HG03066 (cell line): ENCODE measurements around the gene NFX1.

Experiments
- ATAC-seq: cut with Tn5 transposase; IDR thresholded peaks from one replicate; pipeline ENCODE4 v1.9.1; 2021; ENCODE audit warnings: low read depth; ENCODE audit not compliant: unreplicated experiment

Gene NFX1

DNA sequence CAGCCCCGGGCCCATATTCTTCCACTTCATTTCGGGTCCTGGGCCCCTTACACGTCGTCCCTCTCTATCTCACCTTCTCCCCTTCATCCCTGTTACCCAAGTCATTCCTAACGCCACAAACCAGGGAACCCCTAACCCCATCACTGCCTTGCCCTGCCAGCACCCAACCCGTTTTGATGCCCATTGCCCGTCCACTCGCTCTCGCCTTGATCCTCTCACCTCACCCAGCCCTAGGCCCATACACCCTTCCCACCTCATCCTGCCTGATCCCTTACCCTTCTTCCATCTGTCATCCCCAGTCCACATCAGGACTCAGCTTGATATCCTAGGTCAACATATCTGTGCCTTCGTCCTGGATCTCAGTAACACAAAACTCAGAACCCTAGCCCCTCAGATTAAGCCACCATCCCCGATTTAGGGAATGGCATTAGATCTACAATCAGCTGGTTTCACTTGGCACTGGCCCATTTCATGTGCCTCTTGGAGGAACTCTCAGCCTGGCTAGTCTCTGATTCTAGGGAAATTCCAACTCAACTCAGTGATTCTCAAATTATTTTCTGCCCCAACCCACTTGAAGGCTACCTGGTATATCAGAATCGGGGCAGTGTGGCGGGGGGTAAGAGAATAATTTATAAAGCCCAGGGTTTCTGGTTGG, 25.0 kb upstream of the NFX1 start:
- ATAC-seq = no peak

DNA sequence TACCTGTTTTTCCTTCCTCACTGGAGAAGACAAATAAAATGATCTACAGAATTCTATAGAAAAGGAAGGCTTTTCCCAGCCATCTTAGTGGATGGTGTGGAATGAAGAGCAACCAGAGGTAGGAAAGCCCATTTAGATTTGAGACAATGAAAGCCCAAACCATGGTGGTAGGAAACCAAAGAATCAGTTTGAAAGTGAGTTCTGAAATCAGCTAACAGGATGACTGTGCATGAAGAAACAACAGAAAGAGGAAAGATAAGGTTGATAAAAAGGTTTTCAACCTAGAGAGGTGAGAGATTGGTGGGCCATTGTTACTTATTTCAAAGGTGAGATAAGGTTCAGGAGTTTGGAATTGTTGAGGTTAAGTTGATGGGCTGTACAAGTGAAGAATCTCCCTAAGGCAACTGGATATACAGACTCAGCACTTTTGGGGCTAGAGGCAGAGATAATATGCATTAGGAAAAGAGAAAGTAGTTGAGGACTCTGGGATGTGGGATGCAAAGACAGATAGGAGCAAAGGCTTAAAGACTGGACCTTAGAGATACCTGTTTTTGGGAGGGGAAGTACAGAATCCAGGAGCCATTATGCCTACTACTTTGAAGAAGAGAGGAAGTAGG, 23.1 kb upstream of the NFX1 start:
- no peak for ATAC-seq

DNA sequence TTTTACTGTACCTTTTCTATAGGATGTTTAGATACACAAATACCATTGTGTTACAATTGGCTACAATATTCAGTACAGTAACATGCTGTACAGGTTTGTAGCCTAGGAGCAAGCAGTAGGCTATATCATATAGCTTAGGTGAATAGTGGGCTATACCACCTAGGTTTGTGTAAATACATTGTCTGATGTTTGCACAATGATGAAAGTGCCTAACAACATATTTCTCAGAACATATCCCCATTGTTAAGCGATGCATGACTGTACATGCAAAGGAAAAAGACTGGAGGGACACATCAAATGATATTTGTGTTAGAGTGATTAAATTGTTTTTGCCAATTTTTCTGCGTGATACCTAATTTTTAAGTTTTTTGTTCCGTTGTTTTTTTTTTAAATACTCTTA, 20.2 kb upstream of the NFX1 start:
- no peak for ATAC-seq

- no peak for ATAC-seq
These were observed 18.3 kb upstream of the NFX1 start for GRCh38 chr9:33272061-33272460.

GRCh38 chr9:33273266-33273971, 16.9 kb upstream of the NFX1 start:
- ATAC-seq = no peak

DNA sequence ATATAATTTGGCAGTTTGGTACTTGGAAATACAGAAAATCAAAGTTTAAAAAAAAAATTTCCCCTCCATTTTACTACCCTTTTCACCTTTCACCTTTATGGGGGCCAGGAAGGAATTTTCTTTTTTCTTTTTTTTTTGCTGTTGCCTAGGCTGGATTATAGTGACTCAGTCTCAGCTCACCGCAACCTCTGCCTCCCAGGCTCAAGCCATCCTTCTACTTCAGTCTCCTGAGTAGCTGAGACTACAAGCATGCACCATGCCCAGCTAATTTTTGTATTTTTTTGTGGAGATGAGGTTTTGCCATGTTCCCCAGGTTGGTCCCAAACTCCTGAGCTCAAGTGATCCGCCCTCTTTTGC, 16.4 kb upstream of the NFX1 start:
- ATAC-seq = no peak

GRCh38 chr9:33277484-33277883, 12.8 kb upstream of the NFX1 start:
- ATAC-seq = no peak

DNA sequence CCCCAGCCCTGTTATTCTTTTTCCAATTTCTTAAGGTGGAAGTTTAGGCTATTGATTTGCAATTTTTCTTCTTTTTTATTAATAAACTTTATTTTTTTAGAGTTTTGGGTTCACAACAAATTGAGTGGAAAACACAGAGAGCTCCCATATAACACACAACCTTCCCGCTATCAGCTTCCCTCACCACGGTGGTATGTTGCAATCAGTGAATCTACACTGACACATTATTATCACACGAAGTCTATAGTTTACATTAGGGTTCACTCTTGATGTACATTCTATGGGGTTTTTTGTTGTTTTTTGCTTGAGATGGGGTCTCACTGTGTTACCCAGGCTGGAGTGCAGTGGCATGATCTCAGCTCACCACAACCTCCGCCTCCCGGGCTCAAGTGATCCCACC, 4.8 kb upstream of the NFX1 start:
- ATAC-seq = no peak

DNA sequence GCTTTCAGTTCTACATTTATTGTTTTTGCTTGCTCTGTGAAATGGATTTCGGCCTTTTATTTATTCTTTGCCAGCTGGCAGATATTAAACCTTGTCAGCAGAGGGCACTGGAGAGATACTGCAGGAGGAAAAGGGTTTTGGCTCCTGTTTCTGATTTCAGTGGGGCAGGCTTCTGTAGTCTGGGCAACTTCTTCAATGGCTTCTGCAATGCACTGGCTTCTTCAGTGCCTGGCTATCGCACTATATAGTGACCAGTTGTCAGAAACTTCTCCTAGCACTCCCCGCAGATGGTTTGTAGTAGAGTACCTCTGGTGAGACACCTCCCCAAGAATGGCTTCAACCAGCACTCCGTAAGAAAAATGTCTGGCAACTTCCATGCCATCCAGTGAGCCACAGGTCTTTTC, 3.2 kb upstream of the NFX1 start:
- no peak for ATAC-seq

- no peak for ATAC-seq
These were observed 2.1 kb upstream of the NFX1 start for GRCh38 chr9:33288235-33288634.

DNA sequence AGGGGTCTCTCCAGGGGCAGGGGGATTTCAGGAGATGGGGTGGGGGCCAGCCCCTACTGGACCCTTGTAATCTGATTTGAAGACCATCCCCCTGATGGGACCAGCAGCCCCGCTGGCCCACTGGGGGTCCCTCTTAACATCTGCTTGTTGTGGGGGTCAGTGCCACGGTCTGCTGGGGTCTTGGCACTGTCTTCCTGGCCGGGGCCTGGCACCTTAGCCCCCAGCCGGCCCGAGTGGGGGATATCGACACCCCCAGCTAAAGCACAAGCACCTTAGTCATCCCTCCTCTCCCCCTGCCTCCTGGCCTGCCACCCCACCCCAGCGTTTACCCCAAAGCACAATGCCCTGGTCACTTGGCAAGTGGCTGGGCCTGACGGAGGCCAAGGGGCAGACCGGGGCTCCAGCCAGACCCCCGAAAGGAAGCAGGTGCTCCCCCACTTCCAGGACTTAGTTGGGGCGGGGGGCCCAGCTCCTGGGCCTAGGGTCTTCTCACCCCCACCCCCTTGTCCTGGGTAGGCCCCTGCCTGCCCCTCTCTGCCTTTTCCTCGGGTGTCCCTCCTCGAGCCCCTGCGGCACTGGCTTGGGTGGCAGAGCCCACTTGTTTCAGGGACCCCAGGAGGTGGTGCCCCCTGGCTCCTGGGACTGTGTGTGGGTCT, 1.4 kb upstream of the NFX1 start:
- no peak for ATAC-seq

DNA sequence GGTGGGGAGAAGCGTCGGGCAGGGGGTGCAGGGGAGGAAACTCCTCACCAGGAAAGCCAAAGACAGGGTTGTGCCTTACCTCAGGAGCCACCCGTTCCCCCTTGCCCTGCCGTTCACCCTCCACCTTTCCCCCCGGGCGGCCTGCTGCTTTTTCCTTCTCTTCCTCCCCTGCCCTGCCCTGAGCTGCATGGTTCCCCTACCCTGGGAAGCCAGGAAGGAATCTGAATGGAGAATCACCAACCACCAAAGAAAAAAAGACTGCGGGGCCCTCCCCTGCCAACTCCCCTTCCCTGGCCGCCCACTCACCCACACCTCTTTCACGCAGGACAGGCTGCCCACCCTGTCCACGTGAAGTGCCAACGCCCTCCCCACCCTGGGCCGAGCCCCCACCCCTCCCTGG, 820 bp upstream of the NFX1 start:
- no peak for ATAC-seq

DNA sequence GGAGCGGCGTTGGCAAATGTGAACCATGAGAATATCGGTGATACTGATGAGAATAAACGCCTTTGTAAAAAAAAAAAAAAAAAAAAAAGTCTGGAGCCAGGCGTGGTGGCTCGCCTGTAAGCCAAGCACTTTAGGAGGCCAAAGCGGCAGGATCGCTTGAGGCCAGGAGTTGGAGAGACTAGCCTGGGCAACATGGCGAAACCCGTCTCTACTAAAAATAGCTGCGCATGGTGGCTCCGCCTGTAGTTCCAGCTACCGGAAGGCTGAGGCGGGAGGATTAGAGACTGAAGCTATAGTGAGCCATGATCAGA, 425 bp upstream of the NFX1 start:
- ATAC-seq = no peak

GRCh38 chr9:33291031-33291397, 698 bp downstream of the NFX1 start:
- peak; percentile 1 for ATAC-seq

DNA sequence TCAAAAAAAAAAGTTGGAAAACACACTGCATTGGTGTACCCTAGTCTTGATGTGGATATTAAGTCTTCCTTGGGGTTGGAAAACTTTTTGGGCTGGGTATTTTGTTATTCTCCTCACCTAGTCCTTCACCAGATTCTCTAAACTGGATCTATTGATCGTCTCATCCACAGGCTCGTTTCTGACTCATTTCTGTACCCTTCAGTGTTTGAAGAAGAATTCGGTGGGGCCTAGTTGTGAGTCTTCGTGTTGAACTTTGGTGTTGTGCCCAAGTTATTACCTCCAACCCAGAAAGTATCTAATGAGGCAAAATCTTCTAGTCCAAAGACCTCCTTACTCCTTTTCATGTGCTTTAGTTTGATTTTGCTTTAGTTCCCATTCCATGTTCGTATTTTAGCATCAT, 1.6 kb downstream of the NFX1 start:
- ATAC-seq = no peak

GRCh38 chr9:33293782-33294181, 3.5 kb downstream of the NFX1 start:
- ATAC-seq = no peak

DNA sequence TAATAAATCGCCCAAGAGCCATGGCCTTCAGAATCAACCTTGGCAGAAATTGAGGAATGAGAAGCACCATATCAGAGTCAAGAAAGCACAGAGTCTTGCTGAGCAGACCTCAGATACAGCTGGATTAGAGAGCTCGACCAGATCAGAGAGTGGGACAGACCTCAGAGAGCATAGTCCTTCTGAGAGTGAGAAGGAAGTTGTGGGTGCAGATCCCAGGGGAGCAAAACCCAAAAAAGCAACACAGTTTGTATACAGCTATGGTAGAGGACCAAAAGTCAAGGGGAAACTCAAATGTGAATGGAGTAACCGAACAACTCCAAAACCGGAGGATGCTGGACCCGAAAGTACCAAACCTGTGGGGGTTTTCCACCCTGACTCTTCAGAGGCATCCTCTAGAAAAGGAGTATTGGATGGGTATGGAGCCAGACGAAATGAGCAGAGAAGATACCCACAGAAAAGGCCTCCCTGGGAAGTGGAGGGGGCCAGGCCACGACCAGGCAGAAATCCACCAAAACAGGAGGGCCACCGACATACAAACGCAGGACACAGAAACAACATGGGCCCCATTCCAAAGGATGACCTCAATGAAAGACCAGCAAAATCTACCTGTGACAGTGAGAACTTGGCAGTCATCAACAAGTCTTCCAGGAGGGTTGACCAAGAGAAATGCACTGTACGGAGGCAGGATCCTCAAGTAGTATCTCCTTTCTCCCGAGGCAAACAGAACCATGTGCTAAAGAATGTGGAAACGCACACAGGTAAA, 4.5 kb downstream of the NFX1 start:
- no peak for ATAC-seq

DNA sequence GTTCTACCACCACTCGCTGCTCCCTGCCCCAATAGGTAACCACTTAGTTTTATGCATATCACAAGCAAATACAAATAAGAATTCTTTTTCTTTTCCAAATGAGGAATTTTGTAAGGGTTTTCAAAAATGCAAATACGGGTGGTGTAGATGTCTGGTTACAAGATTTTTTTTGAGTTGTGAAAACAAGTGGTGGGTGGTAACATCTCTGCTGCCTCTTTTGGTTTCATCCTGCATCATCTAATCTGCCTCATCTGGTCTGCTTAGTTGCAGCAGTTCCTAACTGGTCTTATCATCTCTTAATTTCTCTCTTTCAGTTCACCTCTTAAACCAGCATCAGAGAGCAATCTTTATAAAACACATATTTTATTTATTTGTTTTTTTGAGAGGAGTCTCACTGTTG, 5.3 kb downstream of the NFX1 start:
- peak; percentile 40 for ATAC-seq

- ATAC-seq = peak; percentile 92
These were observed 7.1 kb downstream of the NFX1 start for GRCh38 chr9:33297432-33297831.

DNA sequence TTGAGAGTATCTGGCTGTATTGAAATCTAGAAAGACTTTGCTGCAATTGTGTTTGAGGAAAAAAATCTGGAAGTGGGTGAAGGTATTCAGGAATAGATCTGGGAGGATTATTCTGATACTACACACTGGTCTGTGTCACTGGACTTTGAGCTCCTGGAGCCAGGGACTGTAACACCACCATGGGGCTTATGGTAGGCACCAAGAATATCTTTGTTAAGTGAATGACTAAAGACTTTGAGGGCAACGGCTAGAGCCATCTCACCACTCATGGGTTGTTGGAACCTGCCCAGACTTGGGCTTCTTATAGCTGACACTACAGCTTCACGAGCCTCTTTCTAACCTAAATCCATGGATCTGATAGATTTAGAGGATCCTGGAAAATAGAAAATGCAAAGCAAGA, 10.2 kb downstream of the NFX1 start:
- no peak for ATAC-seq

DNA sequence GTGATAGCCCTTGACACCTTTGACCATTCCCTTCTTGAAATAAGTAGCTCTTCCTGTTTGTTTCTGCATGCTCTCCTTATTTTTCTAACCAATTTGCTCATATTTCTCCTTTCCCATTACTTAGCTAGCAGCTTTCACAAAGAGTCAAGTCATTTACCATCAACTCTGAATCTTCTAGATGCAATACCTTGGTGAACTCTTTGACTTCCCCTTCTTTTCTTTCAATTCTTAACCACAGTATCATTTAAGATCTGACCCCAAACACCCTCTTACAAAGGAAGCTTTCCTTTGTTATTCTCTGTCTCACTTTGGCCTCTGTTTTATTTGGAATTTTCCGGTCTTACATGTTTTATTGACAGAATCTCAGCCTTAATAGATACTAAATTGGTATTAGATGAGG, 14.0 kb downstream of the NFX1 start:
- no peak for ATAC-seq
